ENCODE data around the gene KIF6. TPM values are rescaled to one million over a fixed set of nuclear protein-coding genes. Genes with fewer than 3 reads are reported as not detected.
"Not testable (repeated sequence)": the region's sequence is repeated elsewhere in the genome, so short reads cannot be mapped to it uniquely, and the experiment has no call there.

KIF6 gene
- total and polyA plus RNA-seq, 7 experiments from 2014 or later: 0.75 TPM; not detected in 6

DNA sequence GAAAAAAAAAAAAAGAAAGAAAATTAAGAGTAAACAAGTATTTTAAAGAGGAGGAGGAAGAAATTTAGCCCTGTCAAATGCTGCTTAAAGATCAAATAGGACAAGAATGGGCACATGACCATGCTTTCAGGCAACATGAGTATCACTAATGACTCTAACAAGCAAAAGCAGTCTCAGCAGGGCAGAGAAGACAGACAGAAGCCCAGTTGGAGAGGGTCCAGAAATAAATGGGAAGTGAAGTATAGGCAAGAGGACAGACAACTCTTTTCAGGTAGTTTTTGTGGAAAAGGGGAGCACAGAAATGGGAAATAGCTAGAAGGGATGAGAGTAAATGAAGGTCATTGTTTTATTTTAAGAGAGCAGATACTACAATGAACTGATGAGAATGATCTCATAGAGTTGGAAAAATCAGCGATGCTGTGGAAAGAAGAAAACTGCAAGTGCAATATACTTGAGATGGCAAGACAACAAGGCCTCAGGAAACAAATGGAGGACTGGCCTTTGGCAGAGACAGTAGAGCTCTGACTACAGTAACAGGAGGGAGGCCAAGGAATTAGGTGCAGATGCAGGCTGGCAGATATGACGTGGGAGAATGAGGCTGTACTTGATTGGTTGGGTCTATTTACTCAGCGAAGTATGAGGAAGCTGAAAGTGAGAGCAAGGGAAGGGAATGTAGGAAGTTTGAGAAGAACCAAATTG, 40.3 kb downstream of the KIF6 start:
- no peaks in the 10 kb centered on the region for H3K36me3 Mint-ChIP-seq
- no peak overlapping the region for H3K4me3 Mint-ChIP-seq
- POLR2A ChIA-PET: no interaction called here
- no peaks in the 10 kb centered on the region for H3K4me1 ChIP-seq (ENCODE audit: control insufficient read depth in 2 of 2, insufficient read depth in 2 of 2, low read length in 2 of 2)
- no peak overlapping the region for H3K27ac Mint-ChIP-seq
- no peak for ATAC-seq
- no peaks in the 10 kb centered on the region for H3K27me3 ChIP-seq (ENCODE audit: control insufficient read depth in 2 of 2, insufficient read depth in 2 of 2, low read length in 2 of 2)
- H3K4me3 ChIP-seq (ENCODE audit: low read length): no peak overlapping the region
- peaks cover 5 to 39% (median 31%) of the 10 kb centered on the region in 5 donors for H3K27me3 Mint-ChIP-seq
- H3K36me3 ChIP-seq (ENCODE audit: control insufficient read depth in 2 of 3, insufficient read depth in 3 of 3, low read length in 3 of 3): no peaks in the 10 kb centered on the region
- CTCF ChIA-PET: no interaction called here
- peaks cover 0 to 2% (median 0%) of the 10 kb centered on the region in 11 donors for H3K9me3 Mint-ChIP-seq
- no peaks in the 10 kb centered on the region for H3K4me1 Mint-ChIP-seq
- no peaks in the 10 kb centered on the region for H3K9me3 ChIP-seq (ENCODE audit: control insufficient read depth in 2 of 3, low read length in 3 of 3)
- intact Hi-C loops (cut with micrococcal nuclease): no loop called here
- H3K27ac ChIP-seq (ENCODE audit: low read depth, low read length): no peak overlapping the region
- no peak for DNase-seq

DNA sequence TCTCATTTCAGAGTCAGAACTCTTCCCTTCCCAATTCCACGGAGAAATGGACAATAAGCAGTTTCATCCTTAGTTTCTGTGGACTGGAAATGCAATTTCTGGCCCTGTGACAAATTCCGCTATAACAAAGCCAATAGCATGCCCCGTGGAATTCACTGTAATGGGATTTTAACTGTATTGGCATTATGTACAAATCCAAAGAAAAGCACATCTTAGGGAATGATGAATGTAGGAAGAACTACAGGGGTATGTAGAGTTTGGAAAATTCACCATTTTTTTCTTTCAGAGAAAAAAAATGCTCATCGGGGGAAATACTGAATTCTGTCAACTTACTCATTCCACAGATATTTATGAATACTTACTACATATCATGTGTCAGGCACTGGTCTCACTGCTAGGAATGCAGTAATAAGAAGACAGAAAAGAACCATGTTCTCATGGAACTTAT, 43.5 kb downstream of the KIF6 start:
- ATAC-seq (no peak), DNase-seq (no peak)
- no peaks in the 10 kb centered on the region for H3K4me1 Mint-ChIP-seq
- Histone ChIP-seq H3K27ac (ENCODE audit: low read depth, low read length) (no peak overlapping the region), H3K27me3 (ENCODE audit: control insufficient read depth in 2 of 2, insufficient read depth in 2 of 2, low read length in 2 of 2) (no peaks in the 10 kb centered on the region), H3K4me1 (ENCODE audit: control insufficient read depth in 2 of 2, insufficient read depth in 2 of 2, low read length in 2 of 2) (no peaks in the 10 kb centered on the region), H3K36me3 (ENCODE audit: control insufficient read depth in 2 of 3, insufficient read depth in 3 of 3, low read length in 3 of 3) (no peaks in the 10 kb centered on the region), H3K9me3 (ENCODE audit: control insufficient read depth in 2 of 3, low read length in 3 of 3) (no peaks in the 10 kb centered on the region), H3K4me3 (ENCODE audit: low read length) (no peak overlapping the region)
- H3K27ac Mint-ChIP-seq: no peak overlapping the region
- no peak overlapping the region for H3K4me3 Mint-ChIP-seq
- H3K36me3 Mint-ChIP-seq: peaks cover 0 to 3% (median 0%) of the 10 kb centered on the region in 5 donors
- peaks cover 5 to 33% (median 27%) of the 10 kb centered on the region in 5 donors for H3K27me3 Mint-ChIP-seq
- intact Hi-C loops (cut with micrococcal nuclease): no loop called here
- ChIA-PET CTCF (no interaction called here), POLR2A (no interaction called here)
- H3K9me3 Mint-ChIP-seq: peaks cover 0 to 3% (median 0%) of the 10 kb centered on the region in 11 donors

DNA sequence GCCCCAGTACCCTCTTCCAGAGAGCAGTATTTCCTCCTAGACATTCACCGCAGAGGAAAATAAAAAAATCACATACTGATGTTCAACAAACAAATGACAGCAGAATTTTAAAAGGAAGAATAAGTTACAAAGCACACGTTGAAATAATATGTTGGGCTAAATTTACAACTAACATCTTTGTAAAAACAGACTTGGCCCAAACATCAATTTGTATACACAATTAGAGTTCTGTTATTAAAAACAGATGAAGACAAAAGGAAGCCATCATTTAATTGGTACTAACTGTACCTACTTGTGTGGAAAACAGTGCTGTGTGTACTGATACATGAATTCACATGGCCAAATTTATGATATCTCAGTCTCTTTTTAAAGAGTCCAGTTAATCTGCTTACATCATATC, 46.3 kb downstream of the KIF6 start:
- Mint-ChIP-seq H3K27me3 (peaks cover 0 to 25% (median 18%) of the 10 kb centered on the region in 5 donors), H3K27ac (no peak overlapping the region), H3K4me3 (no peak overlapping the region), H3K4me1 (no peaks in the 10 kb centered on the region), H3K36me3 (peaks cover 0 to 3% (median 0%) of the 10 kb centered on the region in 5 donors), H3K9me3 (peaks cover 0 to 16% (median under 1%) of the 10 kb centered on the region in 11 donors)
- H3K36me3 ChIP-seq (ENCODE audit: control insufficient read depth in 2 of 3, insufficient read depth in 3 of 3, low read length in 3 of 3): no peaks in the 10 kb centered on the region
- no peak for DNase-seq
- H3K4me3 ChIP-seq (ENCODE audit: low read length): no peak overlapping the region
- ChIA-PET POLR2A (no interaction called here), CTCF (no interaction called here)
- H3K27ac ChIP-seq (ENCODE audit: low read depth, low read length): no peak overlapping the region
- H3K4me1 ChIP-seq (ENCODE audit: control insufficient read depth in 2 of 2, insufficient read depth in 2 of 2, low read length in 2 of 2): no peaks in the 10 kb centered on the region
- no peaks in the 10 kb centered on the region for H3K27me3 ChIP-seq (ENCODE audit: control insufficient read depth in 2 of 2, insufficient read depth in 2 of 2, low read length in 2 of 2)
- ATAC-seq: no peak
- intact Hi-C loops (cut with micrococcal nuclease): no loop called here
- no peaks in the 10 kb centered on the region for H3K9me3 ChIP-seq (ENCODE audit: control insufficient read depth in 2 of 3, low read length in 3 of 3)

DNA sequence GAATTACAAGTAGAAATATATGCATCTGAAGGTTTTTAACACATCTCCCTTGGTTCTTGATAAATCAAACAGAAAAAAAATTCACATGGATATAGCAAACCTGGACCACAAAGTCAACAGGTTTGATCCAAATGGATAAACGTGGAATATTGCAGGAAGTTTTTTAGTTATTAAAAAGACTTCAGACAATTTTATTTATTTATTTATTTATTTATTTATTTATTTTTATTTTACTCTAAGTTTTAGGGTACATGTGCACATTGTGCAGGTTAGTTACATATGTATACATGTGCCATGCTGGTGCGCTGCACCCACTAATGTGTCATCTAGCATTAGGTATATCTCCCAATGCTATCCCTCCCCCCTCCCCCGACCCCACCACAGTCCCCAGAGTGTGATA, 47.9 kb downstream of the KIF6 start:
- CTCF ChIA-PET; H3K4me1 ChIP-seq (ENCODE audit: control insufficient read depth in 2 of 2, insufficient read depth in 2 of 2, low read length in 2 of 2); H3K9me3 ChIP-seq (ENCODE audit: control insufficient read depth in 2 of 3, low read length in 3 of 3); H3K4me3 Mint-ChIP-seq; ATAC-seq; DNase-seq; H3K36me3 Mint-ChIP-seq; intact Hi-C loops (cut with micrococcal nuclease); POLR2A ChIA-PET; H3K4me1 Mint-ChIP-seq; H3K27me3 ChIP-seq (ENCODE audit: control insufficient read depth in 2 of 2, insufficient read depth in 2 of 2, low read length in 2 of 2); H3K27ac ChIP-seq (ENCODE audit: low read depth, low read length); H3K27ac Mint-ChIP-seq; H3K4me3 ChIP-seq (ENCODE audit: low read length); H3K36me3 ChIP-seq (ENCODE audit: control insufficient read depth in 2 of 3, insufficient read depth in 3 of 3, low read length in 3 of 3): not testable (repeated sequence)
- Mint-ChIP-seq H3K27me3 (peaks cover 4 to 30% (median 18%) of the 10 kb centered on the region in 5 donors), H3K9me3 (peaks cover 0 to 26% (median 3%) of the 10 kb centered on the region in 11 donors)

DNA sequence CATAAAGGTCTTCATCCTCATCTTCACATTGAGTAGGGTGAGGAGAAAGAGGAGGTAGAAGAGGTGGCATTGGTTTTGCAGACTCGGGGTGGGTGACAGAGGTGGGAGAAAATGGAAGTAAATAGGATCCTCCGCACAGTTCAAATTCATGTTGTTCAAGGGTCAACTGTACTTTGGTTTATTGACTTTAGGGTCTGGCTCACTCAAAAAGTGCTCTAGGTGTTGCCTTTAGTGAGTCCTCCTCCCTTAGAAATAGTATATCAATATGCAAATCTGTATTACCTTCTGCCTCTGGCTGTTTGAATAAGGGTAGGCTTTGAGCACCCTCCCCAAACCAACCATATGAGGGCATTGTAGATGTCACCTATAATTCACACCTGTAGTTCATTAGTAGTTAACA, 54.7 kb downstream of the KIF6 start:
- no peak for ATAC-seq
- CTCF ChIA-PET: no interaction called here
- Mint-ChIP-seq H3K4me3 (no peak overlapping the region), H3K27ac (no peak overlapping the region), H3K9me3 (peaks cover 0 to 17% (median 3%) of the 10 kb centered on the region in 11 donors), H3K27me3 (peaks cover 4 to 27% (median 14%) of the 10 kb centered on the region in 5 donors), H3K36me3 (peaks cover 0 to 6% (median 0%) of the 10 kb centered on the region in 5 donors), H3K4me1 (peaks cover 0 to 1% (median 0%) of the 10 kb centered on the region in 7 donors)
- Histone ChIP-seq H3K9me3 (ENCODE audit: control insufficient read depth in 2 of 3, low read length in 3 of 3) (peaks cover 0 to 7% (median 0%) of the 10 kb centered on the region in 3 experiments), H3K27ac (ENCODE audit: low read depth, low read length) (no peak overlapping the region), H3K4me1 (ENCODE audit: control insufficient read depth in 2 of 2, insufficient read depth in 2 of 2, low read length in 2 of 2) (no peaks in the 10 kb centered on the region), H3K4me3 (ENCODE audit: low read length) (no peak overlapping the region), H3K36me3 (ENCODE audit: control insufficient read depth in 2 of 3, insufficient read depth in 3 of 3, low read length in 3 of 3) (no peaks in the 10 kb centered on the region), H3K27me3 (ENCODE audit: control insufficient read depth in 2 of 2, insufficient read depth in 2 of 2, low read length in 2 of 2) (no peaks in the 10 kb centered on the region)
- DNase-seq: no peak
- intact Hi-C loops (cut with micrococcal nuclease): no loop called here
- POLR2A ChIA-PET: no interaction called here

DNA sequence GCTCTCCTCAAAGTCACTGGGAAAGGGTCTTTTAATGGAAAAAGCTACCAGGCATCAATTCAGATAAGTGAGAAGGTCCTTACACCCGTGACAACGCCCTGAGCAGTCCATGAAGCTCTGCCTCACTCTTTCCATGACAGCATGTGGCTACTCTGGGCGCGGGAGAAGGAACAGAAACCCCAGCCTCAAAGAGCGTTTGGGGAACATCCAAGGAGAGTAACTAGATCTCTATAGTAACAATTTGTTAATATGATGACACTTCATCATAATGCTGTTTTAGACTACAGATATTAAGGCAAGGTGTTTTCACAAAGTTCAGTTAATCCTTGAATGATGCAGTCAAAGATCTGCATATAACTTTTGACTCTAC, 55.2 kb downstream of the KIF6 start:
- ATAC-seq: no peak
- intact Hi-C loops (cut with micrococcal nuclease): no loop called here

More for the DNA sequence above, 55.2 kb downstream of the KIF6 start:
- Mint-ChIP-seq H3K36me3 (peaks cover 0 to 6% (median 0%) of the 10 kb centered on the region in 5 donors), H3K9me3 (peaks cover 0 to 17% (median 3%) of the 10 kb centered on the region in 11 donors), H3K4me3 (no peak overlapping the region), H3K27ac (no peak overlapping the region), H3K4me1 (peaks cover 0 to 1% (median 0%) of the 10 kb centered on the region in 7 donors), H3K27me3 (peaks cover 4 to 32% (median 17%) of the 10 kb centered on the region in 5 donors)
- Histone ChIP-seq H3K4me3 (ENCODE audit: low read length) (no peak overlapping the region), H3K4me1 (ENCODE audit: control insufficient read depth in 2 of 2, insufficient read depth in 2 of 2, low read length in 2 of 2) (no peaks in the 10 kb centered on the region), H3K9me3 (ENCODE audit: control insufficient read depth in 2 of 3, low read length in 3 of 3) (peaks cover 0 to 7% (median 0%) of the 10 kb centered on the region in 3 experiments), H3K36me3 (ENCODE audit: control insufficient read depth in 2 of 3, insufficient read depth in 3 of 3, low read length in 3 of 3) (no peaks in the 10 kb centered on the region), H3K27ac (ENCODE audit: low read depth, low read length) (no peak overlapping the region), H3K27me3 (ENCODE audit: control insufficient read depth in 2 of 2, insufficient read depth in 2 of 2, low read length in 2 of 2) (no peaks in the 10 kb centered on the region)
- DNase-seq: no peak
- ChIA-PET POLR2A (no interaction called here), CTCF (interaction anchor here (0.6 kb wide), 1 partner anchor 10 kb away, joined by 4 read pairs; no protein-coding TSS in a partner anchor)

Measured in naive thymus-derived CD4-positive, alpha-beta T cell (primary cell).